Activated CD4-positive, alpha-beta T cell treated with anti-CD3 and anti-CD28 coated beads for 4 hours (primary cell): ENCODE results near the gene KITLG.
"Not testable (repeated sequence)": the region's sequence is repeated elsewhere in the genome, so short reads cannot be mapped to it uniquely, and the experiment has no call there.

Experiments used
- DNase-seq, 2 donors: peaks; one replicate each; pipeline ENCODE4 v3.0.0-alpha.2; 2020

KITLG gene

GRCh38 chr12:88575361-88575970 lies 4.8 kb downstream of the KITLG start:
- no peak for DNase-seq

- DNase-seq: no peak
Measured at GRCh38 chr12:88574278-88574677, 6.0 kb downstream of the KITLG start.

GRCh38 chr12:88573583-88573982 lies 6.7 kb downstream of the KITLG start:
- DNase-seq: no peak

GRCh38 chr12:88572781-88573549 lies 7.3 kb downstream of the KITLG start:
- DNase-seq: no peak

GRCh38 chr12:88571543-88571942 lies 8.7 kb downstream of the KITLG start:
- DNase-seq: no peak

GRCh38 chr12:88570103-88570502 lies 10.2 kb downstream of the KITLG start:
- DNase-seq: no peak

GRCh38 chr12:88566430-88566829 lies 13.8 kb downstream of the KITLG start:
- no peak for DNase-seq

- no peak for DNase-seq
Measured at GRCh38 chr12:88562846-88563582, 17.3 kb downstream of the KITLG start.

GRCh38 chr12:88562151-88562550 lies 18.1 kb downstream of the KITLG start:
- DNase-seq: no peak

GRCh38 chr12:88559772-88560171 lies 20.5 kb downstream of the KITLG start:
- no peak for DNase-seq

GRCh38 chr12:88559199-88559598 lies 21.1 kb downstream of the KITLG start:
- no peak for DNase-seq

GRCh38 chr12:88558340-88558867 lies 21.9 kb downstream of the KITLG start:
- no peak for DNase-seq

- no peak for DNase-seq
Measured at GRCh38 chr12:88556213-88556774, 24.0 kb downstream of the KITLG start.

- no peak for DNase-seq
Measured at GRCh38 chr12:88553941-88554658, 26.2 kb downstream of the KITLG start.

- DNase-seq: no peak
Measured at GRCh38 chr12:88552610-88553079, 27.6 kb downstream of the KITLG start.

- DNase-seq: no peak
Measured at GRCh38 chr12:88549929-88550328, 30.3 kb downstream of the KITLG start.

- DNase-seq: not testable (repeated sequence)
Measured at GRCh38 chr12:88547949-88548348, 32.3 kb downstream of the KITLG start.

- DNase-seq: no peak
Measured at GRCh38 chr12:88546853-88547252, 33.4 kb downstream of the KITLG start.

- no peak for DNase-seq
Measured at GRCh38 chr12:88546226-88546625, 34.0 kb downstream of the KITLG start.

- no peak for DNase-seq
Measured at GRCh38 chr12:88544991-88545980, 35.0 kb downstream of the KITLG start.

- no peak for DNase-seq
Measured at GRCh38 chr12:88539893-88540292, 40.4 kb downstream of the KITLG start.
